ENCODE data around the gene MXD4. TPM values are rescaled to one million over a fixed set of nuclear protein-coding genes. Genes with fewer than 3 reads are reported as not detected.

The MXD4 gene
- total RNA-seq, 1 donor from 2014 or later = 80.3 TPM

DNA sequence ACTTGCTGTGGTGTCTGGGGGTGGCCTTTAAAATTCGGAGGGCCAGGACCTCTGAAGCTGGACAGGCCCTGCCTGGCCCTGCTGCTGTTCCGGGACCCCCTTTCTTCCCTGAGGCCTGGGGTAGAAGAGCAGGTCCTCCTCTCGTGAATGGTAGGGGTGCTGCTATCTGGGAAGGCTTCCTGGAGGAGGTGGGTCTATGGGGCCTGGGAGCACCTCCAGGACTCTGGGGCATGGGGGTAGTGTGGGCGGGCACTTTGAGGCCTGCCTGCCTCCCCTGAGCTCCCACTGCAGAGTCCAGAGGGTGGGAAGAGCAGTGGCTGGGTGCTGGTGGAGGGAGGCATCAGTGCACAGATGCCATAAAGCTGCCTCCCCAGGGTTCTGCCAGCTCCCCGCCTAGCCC, 4.9 kb upstream of the MXD4 start:
- DNase-seq (ENCODE audit: low spot score) = no peak
- H3K27ac Mint-ChIP-seq (ENCODE audit: unreplicated experiment) = no peak overlapping the region
- no peaks in the 10 kb centered on the region for H3K9me3 Mint-ChIP-seq (ENCODE audit: low read depth)
- H3K36me3 Mint-ChIP-seq (ENCODE audit: low read depth) = no peaks in the 10 kb centered on the region
- TF ChIP-seq, protein P1, sequence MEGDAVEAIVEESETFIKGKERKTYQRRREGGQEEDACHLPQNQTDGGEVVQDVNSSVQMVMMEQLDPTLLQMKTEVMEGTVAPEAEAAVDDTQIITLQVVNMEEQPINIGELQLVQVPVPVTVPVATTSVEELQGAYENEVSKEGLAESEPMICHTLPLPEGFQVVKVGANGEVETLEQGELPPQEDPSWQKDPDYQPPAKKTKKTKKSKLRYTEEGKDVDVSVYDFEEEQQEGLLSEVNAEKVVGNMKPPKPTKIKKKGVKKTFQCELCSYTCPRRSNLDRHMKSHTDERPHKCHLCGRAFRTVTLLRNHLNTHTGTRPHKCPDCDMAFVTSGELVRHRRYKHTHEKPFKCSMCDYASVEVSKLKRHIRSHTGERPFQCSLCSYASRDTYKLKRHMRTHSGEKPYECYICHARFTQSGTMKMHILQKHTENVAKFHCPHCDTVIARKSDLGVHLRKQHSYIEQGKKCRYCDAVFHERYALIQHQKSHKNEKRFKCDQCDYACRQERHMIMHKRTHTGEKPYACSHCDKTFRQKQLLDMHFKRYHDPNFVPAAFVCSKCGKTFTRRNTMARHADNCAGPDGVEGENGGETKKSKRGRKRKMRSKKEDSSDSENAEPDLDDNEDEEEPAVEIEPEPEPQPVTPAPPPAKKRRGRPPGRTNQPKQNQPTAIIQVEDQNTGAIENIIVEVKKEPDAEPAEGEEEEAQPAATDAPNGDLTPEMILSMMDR (IDR thresholded peaks at IDR 0.05) = no peak
- H3K27me3 Mint-ChIP-seq (ENCODE audit: low read depth) = no peaks in the 10 kb centered on the region
- peaks cover 3% of the 10 kb centered on the region for H3K4me1 Mint-ChIP-seq (ENCODE audit: low read depth)
- no peak overlapping the region for H3K4me3 Mint-ChIP-seq (ENCODE audit: unreplicated experiment)

DNA sequence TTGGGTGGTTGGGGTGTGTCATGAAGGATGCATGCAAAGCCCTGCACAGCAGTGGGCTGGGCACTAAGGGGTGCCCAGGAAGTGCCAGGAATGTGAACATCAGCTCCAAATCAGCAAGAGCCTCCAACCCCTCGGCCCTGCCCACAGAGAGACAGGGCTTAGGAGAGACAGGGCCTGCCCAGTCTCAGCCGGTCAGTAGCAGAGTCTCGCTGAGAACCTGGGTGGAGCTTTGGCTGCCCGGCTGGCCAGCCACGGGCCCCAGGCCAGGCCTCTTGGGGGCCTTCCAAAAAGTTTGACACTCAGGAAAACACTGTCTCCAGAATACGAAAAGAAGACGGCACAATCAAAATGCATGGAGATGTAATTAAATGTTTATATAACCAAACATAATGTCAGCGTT, 4.3 kb upstream of the MXD4 start:
- H3K4me3 Mint-ChIP-seq (ENCODE audit: unreplicated experiment) = no peak overlapping the region
- H3K4me1 Mint-ChIP-seq (ENCODE audit: low read depth) = peaks cover 3% of the 10 kb centered on the region
- TF ChIP-seq, protein P1 (IDR thresholded peaks at IDR 0.05) = no peak
- no peaks in the 10 kb centered on the region for H3K27me3 Mint-ChIP-seq (ENCODE audit: low read depth)
- no peaks in the 10 kb centered on the region for H3K9me3 Mint-ChIP-seq (ENCODE audit: low read depth)
- H3K27ac Mint-ChIP-seq (ENCODE audit: unreplicated experiment) = peak overlapping the region; percentile 69
- H3K36me3 Mint-ChIP-seq (ENCODE audit: low read depth) = no peaks in the 10 kb centered on the region
- DNase-seq (ENCODE audit: low spot score) = no peak

- Mint-ChIP-seq H3K36me3 (ENCODE audit: low read depth) (no peaks in the 10 kb centered on the region), H3K9me3 (ENCODE audit: low read depth) (no peaks in the 10 kb centered on the region), H3K27ac (ENCODE audit: unreplicated experiment) (no peak overlapping the region), H3K4me1 (ENCODE audit: low read depth) (peaks cover 3% of the 10 kb centered on the region), H3K27me3 (ENCODE audit: low read depth) (no peaks in the 10 kb centered on the region), H3K4me3 (ENCODE audit: unreplicated experiment) (no peak overlapping the region)
- DNase-seq (ENCODE audit: low spot score) = peak; percentile 68
- TF ChIP-seq, protein P1 (IDR thresholded peaks at IDR 0.05) = peak; percentile 23
These were observed 3.5 kb upstream of the MXD4 start for GRCh38 chr4:2265113-2266110.

- no peaks in the 10 kb centered on the region for H3K27me3 Mint-ChIP-seq (ENCODE audit: low read depth)
- H3K27ac Mint-ChIP-seq (ENCODE audit: unreplicated experiment) = no peak overlapping the region
- peaks cover 9% of the 10 kb centered on the region for H3K4me1 Mint-ChIP-seq (ENCODE audit: low read depth)
- peak; percentile 85 for DNase-seq (ENCODE audit: low spot score)
- H3K4me3 Mint-ChIP-seq (ENCODE audit: unreplicated experiment) = no peak overlapping the region
- TF ChIP-seq, protein P1 (IDR thresholded peaks at IDR 0.05) = no peak
- H3K36me3 Mint-ChIP-seq (ENCODE audit: low read depth) = no peaks in the 10 kb centered on the region
- H3K9me3 Mint-ChIP-seq (ENCODE audit: low read depth) = no peaks in the 10 kb centered on the region
These were observed 2.7 kb upstream of the MXD4 start for GRCh38 chr4:2264481-2265041.

- H3K27me3 Mint-ChIP-seq (ENCODE audit: low read depth) = no peaks in the 10 kb centered on the region
- H3K36me3 Mint-ChIP-seq (ENCODE audit: low read depth) = no peaks in the 10 kb centered on the region
- TF ChIP-seq, protein P1 (IDR thresholded peaks at IDR 0.05) = no peak
- peaks cover 10% of the 10 kb centered on the region for H3K4me1 Mint-ChIP-seq (ENCODE audit: low read depth)
- H3K27ac Mint-ChIP-seq (ENCODE audit: unreplicated experiment) = no peak overlapping the region
- H3K4me3 Mint-ChIP-seq (ENCODE audit: unreplicated experiment) = no peak overlapping the region
- DNase-seq (ENCODE audit: low spot score) = peak; percentile 77
- no peaks in the 10 kb centered on the region for H3K9me3 Mint-ChIP-seq (ENCODE audit: low read depth)
These were observed 2.0 kb upstream of the MXD4 start for GRCh38 chr4:2263926-2264321.

Data from chondrocyte (in vitro differentiated cells).